SHP77 (cell line): ENCODE results near the gene CES4A.
A peak's percentile ranks its signal among the peaks of the same experiment; 100 is the strongest.
"Not testable (repeated sequence)": the region's sequence is repeated elsewhere in the genome, so short reads cannot be mapped to it uniquely, and the experiment has no call there.

Experiments used
- DNase-seq, 2 experiments: peaks; one replicate each; lab custom pipeline; 2025; lab: John Stamatoyannopoulos, UW

CES4A gene

GRCh38 chr16:66956154-66956457, 32.3 kb upstream of the CES4A start:
- DNase-seq: not testable (repeated sequence)

DNA sequence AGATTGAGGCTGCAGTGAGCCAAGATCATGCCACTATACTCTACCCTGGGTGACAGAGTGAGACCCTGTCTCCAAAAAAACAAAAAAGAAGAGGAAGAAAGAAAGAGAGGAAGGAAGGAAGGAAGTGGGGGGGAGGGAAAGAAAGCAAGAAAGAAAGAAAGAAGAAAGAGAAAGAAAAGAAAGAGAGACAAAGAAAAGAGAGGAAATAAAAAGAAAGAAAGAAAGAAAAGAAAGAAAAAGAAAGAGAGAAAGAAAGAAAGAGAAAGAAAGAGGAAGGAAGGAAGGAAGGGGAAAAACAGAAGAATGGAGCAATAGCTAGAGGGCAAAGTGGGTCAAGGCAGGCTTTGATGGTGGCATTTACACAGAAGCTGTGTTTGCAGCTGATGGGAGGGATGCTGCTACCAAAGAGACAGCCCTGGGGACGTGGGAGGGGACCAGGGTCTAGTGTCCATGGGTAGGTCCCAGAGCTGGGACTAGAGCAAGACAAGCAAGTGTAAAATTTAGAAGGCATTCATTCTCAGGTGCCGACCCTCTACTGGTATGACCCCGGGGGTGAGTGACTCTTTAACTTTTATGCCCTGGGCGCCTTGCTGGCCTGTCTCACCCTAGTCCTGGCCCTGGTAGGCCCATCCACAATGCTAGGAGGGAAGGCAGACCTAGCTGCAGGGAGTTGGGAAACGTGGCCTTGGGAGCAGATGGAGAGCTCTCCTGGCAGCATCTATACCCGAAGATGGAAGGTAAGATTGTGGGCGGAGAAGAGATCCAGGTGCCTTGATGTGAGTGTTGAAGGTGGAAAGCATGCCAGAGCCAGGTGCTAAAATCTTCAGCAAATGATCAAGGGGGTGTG, 29.3 kb upstream of the CES4A start:
- no peak for DNase-seq

DNA sequence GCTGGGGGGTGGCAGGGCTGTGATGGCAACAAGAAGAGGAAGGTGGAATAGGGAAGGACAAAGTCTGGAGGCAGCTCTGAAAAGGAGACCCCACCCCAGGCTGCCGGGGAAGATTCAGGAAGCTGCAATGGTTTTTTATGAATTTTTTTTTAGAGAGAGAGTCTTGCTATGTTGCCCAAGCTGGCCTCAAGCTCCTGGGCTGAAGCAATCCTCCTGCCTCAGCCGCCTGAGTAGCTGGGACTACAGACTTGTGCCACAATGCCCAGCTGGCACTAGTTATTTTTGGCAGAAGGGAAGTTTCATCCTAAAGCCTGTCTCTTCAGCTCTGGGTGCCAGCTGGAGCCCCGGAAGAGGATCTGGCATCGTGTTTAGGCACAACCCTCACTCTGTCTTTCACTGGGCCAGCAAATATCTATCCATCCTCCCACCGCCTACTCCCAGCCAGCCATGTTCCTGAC, 28.7 kb upstream of the CES4A start:
- DNase-seq: no peak

GRCh38 chr16:66960270-66960669, 28.1 kb upstream of the CES4A start:
- DNase-seq: no peak

- DNase-seq: peak; percentile 77 to 87
Observed at GRCh38 chr16:66961065-66961744, 27.2 kb upstream of the CES4A start, which contains the start of gene CES3. Gene CES3, plus strand, starts transcription at chr16:66961266. Its CDS starts 42 bp downstream, at chr16:66961308.

DNA sequence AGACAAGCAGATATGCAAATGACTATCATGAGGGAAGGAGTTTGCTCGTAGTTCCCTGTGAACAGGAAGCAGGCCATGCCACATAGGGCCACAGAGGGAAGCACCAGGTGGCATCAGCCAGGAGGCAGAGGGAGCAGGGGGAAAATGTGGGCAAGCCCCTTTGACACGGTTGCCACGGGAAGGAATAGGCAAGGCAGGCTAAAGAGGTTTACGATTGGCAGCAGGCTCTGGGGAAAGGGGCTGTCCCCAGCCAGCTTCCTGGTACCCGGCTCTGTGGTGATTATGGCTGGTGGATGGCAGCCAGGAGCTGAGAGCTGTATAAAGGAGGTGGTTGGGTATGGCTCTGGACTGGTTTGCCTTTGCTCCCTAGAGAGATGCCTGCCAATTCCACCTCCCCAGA, 26.5 kb upstream of the CES4A start:
- DNase-seq: no peak

- no peak for DNase-seq
Observed at GRCh38 chr16:66964049-66964448, 24.3 kb upstream of the CES4A start.

- no peak for DNase-seq
Observed at GRCh38 chr16:66968847-66969246, 19.5 kb upstream of the CES4A start.

DNA sequence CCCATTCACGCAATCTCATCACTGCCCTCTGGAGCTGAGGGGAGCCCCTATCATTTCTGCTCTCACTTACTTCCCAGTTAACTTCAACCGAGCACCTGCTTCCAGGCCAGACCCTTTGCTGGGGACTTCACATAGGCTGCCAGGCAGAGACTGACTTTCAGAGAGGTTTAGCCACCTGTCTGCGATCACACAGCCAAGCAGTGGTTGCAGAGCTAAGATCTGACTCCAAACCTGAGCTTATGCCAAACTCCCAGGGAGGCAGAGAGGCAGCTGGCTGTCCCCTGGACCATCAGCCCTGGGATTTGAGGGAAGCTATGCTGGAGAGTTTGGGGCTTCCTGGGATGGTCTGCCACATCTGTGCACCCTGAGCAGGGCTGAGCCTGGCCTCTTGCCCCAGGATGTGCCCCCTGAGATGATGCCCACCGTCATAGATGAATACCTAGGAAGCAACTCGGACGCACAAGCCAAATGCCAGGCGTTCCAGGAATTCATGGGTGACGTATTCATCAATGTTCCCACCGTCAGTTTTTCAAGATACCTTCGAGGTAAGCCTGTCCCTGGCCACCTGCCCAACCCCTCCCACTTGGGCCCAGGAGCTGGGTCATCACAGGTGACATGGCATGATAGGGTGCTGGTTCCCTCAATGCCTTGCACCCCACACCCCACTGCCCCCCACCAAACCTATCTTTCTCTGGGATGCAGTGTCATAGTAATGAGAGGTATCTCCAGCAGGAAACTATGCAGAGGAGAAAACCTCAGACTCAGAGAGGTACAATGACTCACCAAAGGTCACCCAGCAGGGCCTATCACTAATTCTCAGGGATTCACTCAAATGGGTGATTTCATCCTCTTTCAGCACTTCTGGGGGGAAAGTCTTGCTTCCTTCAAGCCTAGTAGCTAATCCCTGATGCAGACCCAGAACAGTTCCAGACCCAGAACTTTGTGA, 17.3 kb upstream of the CES4A start:
- DNase-seq: no peak

- DNase-seq: no peak
Observed at GRCh38 chr16:66972983-66973382, 15.4 kb upstream of the CES4A start.

- DNase-seq: no peak
Observed at GRCh38 chr16:66973716-66974115, 14.7 kb upstream of the CES4A start.

GRCh38 chr16:66974156-66974931, 14.0 kb upstream of the CES4A start:
- DNase-seq: not testable (repeated sequence)

DNA sequence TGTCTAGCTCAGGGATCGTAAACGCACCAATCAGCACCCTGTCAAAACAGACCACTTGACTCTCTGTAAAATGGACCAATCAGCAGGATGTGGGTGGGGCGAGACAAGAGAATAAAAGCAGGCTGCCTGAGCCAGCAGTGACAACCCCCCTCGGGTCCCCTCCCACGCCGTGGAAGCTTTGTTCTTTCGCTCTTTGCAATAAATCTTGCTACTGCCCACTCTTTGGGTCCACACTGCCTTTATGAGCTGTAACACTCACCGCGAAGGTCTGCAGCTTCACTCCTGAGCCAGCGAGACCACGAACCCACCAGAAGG, 13.5 kb upstream of the CES4A start:
- DNase-seq: peak; percentile 72 to 76

- no peak for DNase-seq
Observed at GRCh38 chr16:66975302-66975893, 13.0 kb upstream of the CES4A start.

DNA sequence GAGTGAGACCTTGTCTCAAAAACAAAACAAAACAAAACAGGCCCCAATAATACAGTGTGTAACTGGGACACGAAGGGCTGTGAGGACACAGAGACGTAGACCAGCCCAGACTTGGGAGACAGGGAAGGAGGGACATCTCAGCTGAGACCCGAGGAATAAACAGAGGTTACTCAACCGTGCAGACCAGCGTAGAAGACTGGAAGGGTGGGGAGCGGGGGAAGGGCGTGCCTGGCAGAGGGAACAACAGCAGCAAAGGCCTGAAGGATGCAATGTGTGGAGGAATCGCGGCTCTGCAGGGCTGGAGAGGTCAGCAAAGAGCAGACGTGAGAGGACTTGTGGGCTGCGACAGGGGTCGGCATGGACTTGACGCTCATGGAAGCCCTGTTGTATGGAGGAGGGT, 11.6 kb upstream of the CES4A start:
- no peak for DNase-seq

GRCh38 chr16:66977341-66978113, 10.9 kb upstream of the CES4A start:
- DNase-seq: peak; percentile 81

- DNase-seq: no peak
Observed at GRCh38 chr16:66979011-66979717, 9.2 kb upstream of the CES4A start.

GRCh38 chr16:66983033-66983432, 5.4 kb upstream of the CES4A start:
- no peak for DNase-seq

DNA sequence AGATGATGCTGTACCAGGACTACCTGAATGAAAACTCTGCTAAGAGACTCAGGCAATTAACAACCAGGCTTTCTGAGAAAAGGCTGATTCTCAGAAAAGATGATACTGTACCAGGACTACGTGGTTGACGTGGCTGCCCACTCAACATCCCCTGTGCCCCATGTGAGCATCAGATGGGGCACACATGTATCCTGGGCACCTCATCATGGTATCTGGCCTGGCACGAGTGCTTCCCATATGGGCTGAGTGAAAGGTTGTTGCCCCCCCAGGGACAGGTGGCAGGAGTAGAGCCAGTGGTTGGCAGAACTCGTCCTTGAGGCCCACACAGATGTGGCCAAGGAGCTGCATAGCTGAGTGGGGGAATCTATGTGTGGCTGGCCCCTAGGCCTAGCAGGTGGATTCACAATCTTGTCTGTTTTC, 3.5 kb upstream of the CES4A start:
- DNase-seq: no peak

DNA sequence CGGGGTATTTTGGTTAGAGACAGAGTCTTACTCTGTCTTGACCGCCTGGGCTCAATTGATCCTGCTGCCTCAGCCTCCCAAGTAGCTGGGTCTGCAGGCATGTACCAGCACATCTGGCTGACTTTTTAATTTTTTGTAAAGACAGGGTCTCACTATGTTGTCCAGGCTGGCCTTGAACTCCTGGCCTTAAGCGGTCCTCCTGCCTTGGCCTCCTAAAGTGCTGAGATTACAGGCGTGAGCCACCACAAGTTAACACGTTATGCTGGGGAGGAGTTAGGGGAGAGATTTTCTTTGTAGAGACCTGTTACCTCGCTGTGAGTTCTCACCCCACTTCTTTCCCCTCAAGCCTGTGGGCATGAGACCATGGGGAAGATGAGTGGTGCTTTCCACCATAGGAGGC, 1.8 kb upstream of the CES4A start:
- no peak for DNase-seq
